HCT116 (cell line): ENCODE data around the gene ABCC2. TPM values are rescaled to one million over a fixed set of nuclear protein-coding genes. Genes with fewer than 3 reads are reported as not detected.
A peak's percentile ranks its signal among the peaks of the same experiment; 100 is the strongest.
"Not testable (repeated sequence)": the region's sequence is repeated elsewhere in the genome, so short reads cannot be mapped to it uniquely, and the experiment has no call there.

Experiments used
- ATAC-seq: fragments of 200-7000 bp; cut with Tn5 transposase; 2 replicates; pipeline ENCODE4 v1.9.1; 2020; ENCODE audit warnings: mild to moderate bottlenecking, moderate library complexity
- BruUV-seq: library from RNA; stranded (reverse); fragments of 400-500 nt; replicated peaks from 2 replicates; lab custom pipeline; 2021; lab: Mats Ljungman, UMichigan
- CTCF ChIA-PET: fragments of 300-600 bp; sonication (Branson Sonifier 250); formaldehyde crosslinking; loops from one replicate; lab custom pipeline; 2021; ENCODE audit warnings: antibody characterized with exemption; lab: Charles Lee
- POLR2A ChIA-PET: fragments of 300-600, 350-600 bp; sonication (Branson Sonifier 250); formaldehyde crosslinking; loops from one replicate; lab custom pipeline; 2021; ENCODE audit warnings: antibody characterized with exemption; lab: Charles Lee
- RAD21 ChIA-PET, 2 experiments: fragments of 300-600 bp; sonication (Branson Sonifier 250); formaldehyde crosslinking; loops; one replicate each; lab custom pipeline; 2023; ENCODE audit warnings: low total read pairs in 2 of 2; ENCODE audit not compliant: uncharacterized antibody in 2 of 2, unreplicated experiment in 2 of 2, low non-redundant PET in 1 of 2; lab: Charles Lee
- DNase-seq: peaks from one replicate; pipeline ENCODE4 v3.0.0-alpha.2; 2010; ENCODE audit warnings: low read depth, low spot score
- H2AFZ ChIP-seq: fragments of 200-600 bp; shearing (Covaris generic), sonication (generic); 2 replicates; pipeline ENCODE4 v1.6.1; 2017; ENCODE audit warnings: low read depth, mixed run types, mixed read lengths, antibody characterized with exemption, low read length; ENCODE audit not compliant: poor library complexity, severe bottlenecking
- H3K27ac ChIP-seq: 2 replicates; pipeline ENCODE4 v1.5.1; 2012; ENCODE audit warnings: low read depth, low read length
- H3K27me3 ChIP-seq: fragments of 200-600 bp; sonication (generic); 2 replicates; pipeline ENCODE4 v1.6.1; 2016; ENCODE audit warnings: mixed run types, low read length, mixed read lengths; ENCODE audit not compliant: insufficient read depth
- H3K36me3 ChIP-seq, 2 experiments: fragments of 200-500 bp in 1 of 2; fragments of 200-600 bp in 1 of 2; sonication (Bioruptor generic) in 1 of 2; sonication (generic) in 1 of 2; 2 replicates each; pipeline versions ENCODE4 v1.5.1 to v1.6.1; 2014 to 2016; ENCODE audit warnings: low read length in 2 of 2, inconsistent platforms in 1 of 2, mixed read lengths in 1 of 2, mixed run types in 1 of 2; ENCODE audit not compliant: insufficient read depth in 2 of 2, control insufficient read depth in 1 of 2
- H3K4me1 ChIP-seq, 2 experiments: fragments of 200-600 bp in 1 of 2; sonication (generic) in 1 of 2; 2 replicates each; pipeline versions ENCODE4 v1.5.1 to v1.6.1; 2012 to 2017; ENCODE audit warnings: low read length in 2 of 2, inconsistent platforms in 1 of 2, mild to moderate bottlenecking in 1 of 2, mixed read lengths in 1 of 2, mixed run types in 1 of 2, moderate library complexity in 1 of 2; ENCODE audit not compliant: insufficient read depth in 2 of 2, control insufficient read depth in 1 of 2
- H3K4me2 ChIP-seq: fragments of 200-600 bp; sonication (generic); 2 replicates; pipeline ENCODE4 v1.6.1; 2017; ENCODE audit warnings: mixed run types, low read length, mixed read lengths
- H3K4me3 ChIP-seq, 2 experiments: fragments of 200-600 bp in 1 of 2; sonication (generic) in 1 of 2; replicated peaks in 1 of 2; 2 replicates each; pipeline ENCODE4 v1.5.1; 2011 to 2016; ENCODE audit warnings: low read length in 2 of 2, control low read depth in 1 of 2, low read depth in 1 of 2, mild to moderate bottlenecking in 1 of 2, mixed read lengths in 1 of 2, mixed run types in 1 of 2
- H3K79me2 ChIP-seq: fragments of 200-600 bp; sonication (generic); 2 replicates; pipeline ENCODE4 v1.6.1; 2017; ENCODE audit warnings: mild to moderate bottlenecking, mixed run types, low read length, moderate library complexity, mixed read lengths; ENCODE audit not compliant: insufficient read depth
- H3K9ac ChIP-seq: fragments of 200-600 bp; sonication (generic); 2 replicates; pipeline ENCODE4 v1.6.1; 2016; ENCODE audit warnings: low read length, mixed read lengths
- H3K9me2 ChIP-seq: fragments of 200-600 bp; sonication (generic), shearing (Covaris generic); 2 replicates; pipeline ENCODE4 v1.6.1; 2017; ENCODE audit warnings: mixed run types, mild to moderate bottlenecking, moderate library complexity; ENCODE audit not compliant: insufficient read depth
- H3K9me3 ChIP-seq, 2 experiments: fragments of 200-500 bp in 1 of 2; fragments of 200-600 bp in 1 of 2; sonication (Bioruptor generic) in 1 of 2; sonication (generic) in 1 of 2; 2 replicates each; pipeline ENCODE4 v1.6.1; 2014 to 2017; ENCODE audit warnings: low read length in 2 of 2, mixed read lengths in 2 of 2, inconsistent platforms in 1 of 2, low read depth in 1 of 2, mild to moderate bottlenecking in 1 of 2, mixed run types in 1 of 2, moderate library complexity in 1 of 2; ENCODE audit not compliant: control insufficient read depth in 1 of 2, insufficient read depth in 1 of 2
- H4K20me1 ChIP-seq: fragments of 200-600 bp; sonication (generic), shearing (Covaris generic); 2 replicates; pipeline ENCODE4 v1.6.1; 2017; ENCODE audit warnings: mixed run types, mild to moderate bottlenecking, moderate library complexity; ENCODE audit not compliant: insufficient read depth
- RAD21 ChIP-seq: IDR thresholded peaks from 2 replicates; pipeline ENCODE4 v1.6.1; 2012; ENCODE audit warnings: low read depth, mild to moderate bottlenecking
- intact Hi-C: fragments of 100-400 bp; cut with micrococcal nuclease; formaldehyde crosslinking; loops from 2 replicates; pipeline ENCODE4 v1.10.0; 2022
- total RNA-seq: library from RNA; stranded (reverse); gene quantifications from one replicate; pipeline ENCODE4 v1.2.1, GENCODE V29; 2021; ENCODE audit not compliant: unreplicated experiment
- TF ChIP-seq, protein P1 (sequence below): IDR thresholded peaks from 2 replicates; pipeline ENCODE4 v1.6.1; 2012; ENCODE audit warnings: low read depth

Gene ABCC2
- total RNA-seq, 1 experiment from 2014 or later = 88.2 TPM

DNA sequence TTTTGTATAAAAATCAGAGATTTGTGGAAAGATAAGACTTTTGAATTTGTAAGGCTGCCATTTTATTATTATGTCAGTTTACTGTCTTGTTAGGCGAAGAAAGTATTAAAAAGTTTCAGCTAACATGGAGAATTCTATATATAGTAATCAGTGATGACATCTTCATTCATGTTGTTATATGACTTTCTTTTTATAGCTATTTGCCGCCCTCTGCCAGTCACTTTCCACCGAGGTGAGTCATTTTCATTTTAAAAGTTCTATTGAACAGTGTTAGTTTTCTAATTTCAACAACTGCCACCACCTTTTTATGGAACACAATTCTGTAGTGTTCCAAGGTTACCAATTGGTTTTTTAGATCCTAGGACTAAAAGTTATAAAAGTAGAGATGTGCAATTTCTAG is 38.6 kb upstream of the ABCC2 start:
- Histone ChIP-seq H2AFZ (no peak overlapping the region), H3K36me3 (peaks cover 84 to 92% of the 10 kb centered on the region in 2 experiments), H3K9me2 (no peaks in the 10 kb centered on the region), H3K9ac (no peak overlapping the region), H3K4me1 (peaks cover 15 to 30% of the 10 kb centered on the region in 2 experiments), H4K20me1 (no peaks in the 10 kb centered on the region), H3K4me3 (no peak overlapping the region), H3K27me3 (no peaks in the 10 kb centered on the region), H3K4me2 (no peak overlapping the region; the same call in 1 of the 2 replicates), H3K9me3 (peaks cover 10 to 24% of the 10 kb centered on the region in 2 experiments; a peak in 3 of 4 replicates), H3K27ac (peak overlapping the region; percentile 4; the same call in 1 of the 2 replicates), H3K79me2 (peaks cover 74% of the 10 kb centered on the region)
- ChIA-PET RAD21 (no interaction called here), POLR2A (interaction anchor here (2.0 kb wide), 1 partner anchor 11 kb away, joined by 17 read pairs; the partner anchor contains the start of genes COX15 and CUTC), CTCF (interaction anchor here (1.8 kb wide), 1 partner anchor 11 kb away, joined by 5 read pairs; the partner anchor contains the start of gene CUTC)
- ATAC-seq = peak; percentile 38; the same call in 1 of the 2 replicates
- intact Hi-C loops = no loop called here
- TF ChIP-seq, protein P1, sequence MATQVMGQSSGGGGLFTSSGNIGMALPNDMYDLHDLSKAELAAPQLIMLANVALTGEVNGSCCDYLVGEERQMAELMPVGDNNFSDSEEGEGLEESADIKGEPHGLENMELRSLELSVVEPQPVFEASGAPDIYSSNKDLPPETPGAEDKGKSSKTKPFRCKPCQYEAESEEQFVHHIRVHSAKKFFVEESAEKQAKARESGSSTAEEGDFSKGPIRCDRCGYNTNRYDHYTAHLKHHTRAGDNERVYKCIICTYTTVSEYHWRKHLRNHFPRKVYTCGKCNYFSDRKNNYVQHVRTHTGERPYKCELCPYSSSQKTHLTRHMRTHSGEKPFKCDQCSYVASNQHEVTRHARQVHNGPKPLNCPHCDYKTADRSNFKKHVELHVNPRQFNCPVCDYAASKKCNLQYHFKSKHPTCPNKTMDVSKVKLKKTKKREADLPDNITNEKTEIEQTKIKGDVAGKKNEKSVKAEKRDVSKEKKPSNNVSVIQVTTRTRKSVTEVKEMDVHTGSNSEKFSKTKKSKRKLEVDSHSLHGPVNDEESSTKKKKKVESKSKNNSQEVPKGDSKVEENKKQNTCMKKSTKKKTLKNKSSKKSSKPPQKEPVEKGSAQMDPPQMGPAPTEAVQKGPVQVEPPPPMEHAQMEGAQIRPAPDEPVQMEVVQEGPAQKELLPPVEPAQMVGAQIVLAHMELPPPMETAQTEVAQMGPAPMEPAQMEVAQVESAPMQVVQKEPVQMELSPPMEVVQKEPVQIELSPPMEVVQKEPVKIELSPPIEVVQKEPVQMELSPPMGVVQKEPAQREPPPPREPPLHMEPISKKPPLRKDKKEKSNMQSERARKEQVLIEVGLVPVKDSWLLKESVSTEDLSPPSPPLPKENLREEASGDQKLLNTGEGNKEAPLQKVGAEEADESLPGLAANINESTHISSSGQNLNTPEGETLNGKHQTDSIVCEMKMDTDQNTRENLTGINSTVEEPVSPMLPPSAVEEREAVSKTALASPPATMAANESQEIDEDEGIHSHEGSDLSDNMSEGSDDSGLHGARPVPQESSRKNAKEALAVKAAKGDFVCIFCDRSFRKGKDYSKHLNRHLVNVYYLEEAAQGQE = no peak
- TF ChIP-seq RAD21 = 0 out of 2 replicates have a peak, but pooled peaks have one; percentile 13
- DNase-seq = no peak
- BruUV-seq = no TSS peak

DNA sequence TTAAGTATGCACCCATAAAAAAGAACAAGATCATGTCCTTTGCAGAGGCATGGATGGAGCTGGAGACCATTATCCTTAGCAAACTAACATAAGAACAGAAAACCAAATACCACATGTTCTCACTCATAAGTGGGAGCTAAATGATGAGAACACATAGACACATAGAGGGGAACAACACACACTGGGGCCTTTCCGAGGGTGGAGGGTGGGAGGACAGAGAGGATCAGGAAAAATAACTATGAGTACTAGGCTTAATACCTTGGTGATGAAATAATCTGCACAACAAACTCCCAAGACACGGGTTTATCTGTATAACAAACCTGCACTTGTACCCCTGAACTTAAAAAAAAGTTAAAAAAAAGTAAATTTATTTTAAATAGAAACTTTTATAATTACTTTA is 36.3 kb upstream of the ABCC2 start:
- H3K4me2 ChIP-seq, H4K20me1 ChIP-seq, H3K27me3 ChIP-seq, intact Hi-C loops, BruUV-seq, H3K9ac ChIP-seq, DNase-seq, H3K27ac ChIP-seq, H3K9me2 ChIP-seq, H3K4me3 ChIP-seq, H3K9me3 ChIP-seq, ATAC-seq, H2AFZ ChIP-seq, CTCF ChIA-PET, RAD21 ChIA-PET, POLR2A ChIA-PET: not testable (repeated sequence)
- Histone ChIP-seq H3K4me1 (peaks cover 15 to 29% of the 10 kb centered on the region in 2 experiments), H3K79me2 (peaks cover 69% of the 10 kb centered on the region), H3K36me3 (peaks cover 82 to 86% of the 10 kb centered on the region in 2 experiments)
